GM19372 (cell line): Measurements from ENCODE around the gene ANTXR2.

Experiments
- ATAC-seq: cut with Tn5 transposase; IDR thresholded peaks from one replicate; pipeline ENCODE4 v1.9.1; 2021; ENCODE audit warnings: mild to moderate bottlenecking, low read depth, moderate library complexity; ENCODE audit not compliant: unreplicated experiment

ANTXR2 gene

GRCh38 chr4:80070880-80071603 lies 2.0 kb downstream of the ANTXR2 start:
- no peak for ATAC-seq

GRCh38 chr4:80069837-80070731 lies 2.9 kb downstream of the ANTXR2 start:
- ATAC-seq: no peak

DNA sequence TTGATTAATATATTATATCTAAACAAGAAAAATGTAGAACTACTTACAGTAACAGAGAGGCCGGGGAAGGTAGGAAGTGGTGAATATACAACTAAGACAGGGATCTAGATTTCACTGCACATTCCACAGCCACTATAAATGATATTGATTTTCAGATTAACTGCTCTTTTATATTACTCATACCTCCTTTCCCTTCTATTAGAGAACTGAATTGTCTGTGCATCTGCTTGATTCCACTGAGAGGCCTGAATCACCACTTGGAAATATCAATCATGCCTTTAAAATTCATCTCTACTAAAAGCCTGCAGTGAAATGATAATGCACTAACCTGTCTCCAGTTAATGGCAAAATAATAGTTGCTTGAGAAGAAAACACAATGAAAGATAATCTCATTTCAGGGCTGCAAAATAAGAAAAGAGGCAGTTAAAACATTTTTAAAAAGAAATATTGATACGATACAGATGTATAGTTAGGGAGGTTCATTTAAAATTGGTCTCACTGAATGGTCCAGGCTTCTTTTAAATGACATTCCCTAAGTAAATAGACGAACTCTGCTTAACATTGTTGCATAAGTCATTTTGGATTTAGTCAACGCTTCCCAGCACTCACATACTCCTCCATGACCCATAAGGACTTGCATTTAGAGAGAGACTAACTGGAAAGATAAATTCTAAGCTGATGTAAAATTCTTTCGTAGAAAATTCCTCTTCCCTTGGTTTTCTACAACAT lies 3.8 kb downstream of the ANTXR2 start:
- no peak for ATAC-seq

DNA sequence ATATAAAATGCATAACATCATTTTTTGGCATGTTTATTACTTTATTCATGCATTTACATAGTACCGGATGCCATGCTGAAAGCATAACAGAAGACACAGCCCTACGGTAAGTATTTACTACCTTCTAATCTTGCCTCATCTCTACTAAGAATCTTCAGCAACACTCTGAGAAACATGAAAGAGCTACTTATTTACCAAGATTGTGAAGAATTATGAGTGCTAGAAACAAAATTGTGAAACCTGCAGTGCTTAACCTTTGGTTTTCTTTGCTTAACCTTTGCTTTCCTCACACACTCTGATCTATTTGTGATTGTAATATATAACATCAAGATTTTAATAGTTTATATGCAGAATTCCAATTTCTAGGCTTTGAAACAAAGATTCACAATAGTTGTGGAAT lies 7.4 kb downstream of the ANTXR2 start:
- no peak for ATAC-seq

DNA sequence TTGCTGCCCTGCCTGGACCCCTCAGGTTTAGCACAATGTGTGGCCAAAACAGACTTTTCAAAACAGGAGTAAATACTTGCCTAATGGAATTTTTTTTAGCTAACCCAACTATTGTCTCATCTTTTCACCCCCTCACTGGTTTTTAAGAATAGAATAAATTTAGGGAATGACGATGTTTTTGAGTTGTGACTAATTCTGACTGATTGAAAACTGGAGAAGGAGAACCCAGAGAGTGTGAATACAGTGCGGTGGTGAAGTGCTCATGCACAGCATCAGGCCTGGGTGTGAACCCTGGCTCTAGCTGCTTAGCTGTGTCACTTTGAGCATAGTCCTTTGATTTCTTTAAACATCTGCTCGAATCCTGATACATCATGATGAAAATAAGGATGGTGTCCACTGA lies 10.5 kb downstream of the ANTXR2 start:
- no peak for ATAC-seq

- ATAC-seq: no peak
Measured at GRCh38 chr4:80060804-80061203, 12.2 kb downstream of the ANTXR2 start.

DNA sequence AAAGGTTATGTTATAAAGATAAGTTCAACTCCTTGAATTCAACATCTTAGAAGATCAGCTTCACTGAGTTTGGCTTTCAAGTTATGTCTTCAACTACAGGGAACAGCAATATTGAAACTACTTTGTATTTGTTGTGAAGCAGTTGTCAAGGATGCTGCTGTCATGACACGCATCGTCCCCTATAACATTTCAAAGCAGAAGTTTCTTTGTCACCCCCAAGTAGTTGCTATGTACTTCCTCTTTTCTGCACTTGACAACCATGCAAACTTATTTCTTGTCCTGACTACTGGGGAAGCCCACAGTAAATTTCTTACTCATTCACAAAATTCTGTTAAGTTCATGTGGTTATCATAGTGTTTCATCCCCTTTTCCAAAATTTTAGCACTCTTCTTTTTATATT lies 14.3 kb downstream of the ANTXR2 start:
- peak; percentile 98 for ATAC-seq

- ATAC-seq: no peak
Measured at GRCh38 chr4:80054375-80054774, 18.7 kb downstream of the ANTXR2 start.

GRCh38 chr4:80053140-80053910 lies 19.7 kb downstream of the ANTXR2 start:
- ATAC-seq: no peak

DNA sequence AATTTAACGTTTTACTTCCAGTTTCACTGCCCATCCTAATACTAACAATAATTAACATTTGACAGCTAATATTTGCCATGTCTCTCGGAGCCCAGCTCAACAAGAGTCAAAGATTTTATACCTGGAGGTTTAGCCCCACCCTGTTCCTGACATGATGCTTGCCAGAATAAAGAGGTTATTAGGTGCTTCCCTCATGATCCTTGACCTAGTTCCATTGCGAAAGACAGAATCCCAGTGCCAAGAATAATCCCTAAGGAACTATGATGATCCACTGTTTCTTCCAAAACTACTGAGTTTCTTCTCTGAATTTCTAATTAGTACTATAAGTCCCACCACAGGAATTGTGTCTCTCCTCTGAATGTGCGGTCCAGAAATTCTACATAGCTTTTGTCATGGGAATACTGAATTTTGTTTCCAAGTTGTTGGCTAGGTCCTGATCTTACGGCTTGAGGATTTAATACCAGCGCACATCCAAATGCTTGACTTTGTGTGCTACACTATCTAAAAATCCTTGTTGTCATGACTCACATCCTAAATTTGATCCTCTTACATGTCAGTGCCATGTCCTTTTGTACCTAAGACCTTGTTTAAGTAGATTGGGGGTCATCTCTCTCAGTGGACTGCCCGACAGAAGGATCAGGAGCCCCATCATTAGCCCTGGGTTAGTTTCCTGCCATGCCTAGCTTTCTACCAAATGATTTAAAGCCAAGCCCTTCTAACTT lies 23.1 kb downstream of the ANTXR2 start:
- ATAC-seq: no peak

GRCh38 chr4:80049402-80049801 lies 23.6 kb downstream of the ANTXR2 start:
- no peak for ATAC-seq

GRCh38 chr4:80045786-80046185 lies 27.2 kb downstream of the ANTXR2 start:
- no peak for ATAC-seq

GRCh38 chr4:80043541-80043940 lies 29.5 kb downstream of the ANTXR2 start:
- no peak for ATAC-seq

- no peak for ATAC-seq
Measured at GRCh38 chr4:80042821-80043220, 30.2 kb downstream of the ANTXR2 start.

GRCh38 chr4:80037864-80038263 lies 35.2 kb downstream of the ANTXR2 start:
- no peak for ATAC-seq

- ATAC-seq: no peak
Measured at GRCh38 chr4:80036949-80037685, 35.9 kb downstream of the ANTXR2 start.

GRCh38 chr4:80036306-80036705 lies 36.7 kb downstream of the ANTXR2 start:
- no peak for ATAC-seq

DNA sequence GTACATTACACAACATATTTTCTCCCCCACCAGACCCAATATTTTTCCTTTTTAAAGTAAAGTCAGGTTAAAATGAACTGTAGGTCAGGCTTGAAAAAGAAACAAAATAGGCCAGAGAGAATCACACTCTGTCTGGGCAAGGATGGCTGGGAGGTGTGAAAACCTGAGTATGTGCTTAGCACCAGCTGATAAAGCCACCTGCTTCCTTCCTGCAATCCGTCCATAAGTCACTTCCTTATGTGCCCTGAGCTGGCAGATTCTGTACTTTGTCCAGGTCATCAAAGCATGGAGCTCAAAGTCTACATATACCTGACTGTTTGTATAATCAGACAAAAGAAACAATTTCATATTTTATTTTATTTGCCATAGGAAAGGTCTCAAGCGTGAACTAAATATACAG lies 37.7 kb downstream of the ANTXR2 start:
- ATAC-seq: no peak

DNA sequence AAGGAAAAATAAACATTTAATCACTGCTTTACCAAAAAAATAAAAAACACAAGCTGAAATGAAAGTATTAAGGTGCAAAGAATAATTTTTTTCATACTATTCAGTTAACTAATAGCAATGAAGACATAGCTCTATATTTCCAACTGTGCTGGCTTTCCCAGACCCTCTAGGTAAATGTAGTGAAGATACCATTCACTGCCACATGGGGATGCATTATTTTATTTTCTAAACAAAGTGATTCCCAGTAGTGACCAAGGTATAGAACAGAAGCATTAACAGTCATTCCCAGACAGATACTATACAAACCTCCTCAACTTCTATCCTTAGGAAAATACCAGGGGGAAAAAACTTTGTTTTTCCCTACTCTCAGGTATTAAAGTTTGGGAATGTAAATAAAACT lies 39.4 kb downstream of the ANTXR2 start:
- ATAC-seq: no peak
